ENCODE results near the gene MRTFA. TPM values are rescaled to one million over a fixed set of nuclear protein-coding genes. Genes with fewer than 3 reads are reported as not detected.
A peak's percentile ranks its signal among the peaks of the same experiment; 100 is the strongest.

The MRTFA gene
- total RNA-seq, 1 donor from 2014 or later, result 52.1 TPM

- DNase-seq (ENCODE audit: low read depth), result no peak
- no peak for TF ChIP-seq CTCF (conservative IDR thresholded peaks at IDR 0.05; ENCODE audit: low read depth, low read length)
- H3K4me3 ChIP-seq (ENCODE audit: low read depth, low read length), result no peak overlapping the region
Observed at GRCh38 chr22:40671369-40671768, 34.9 kb upstream of the MRTFA start.

GRCh38 chr22:40670058-40670457 is 33.5 kb upstream of the MRTFA start:
- DNase-seq (ENCODE audit: low read depth), result no peak
- no peak for TF ChIP-seq CTCF (conservative IDR thresholded peaks at IDR 0.05; ENCODE audit: low read depth, low read length)
- H3K4me3 ChIP-seq (ENCODE audit: low read depth, low read length), result no peak overlapping the region

GRCh38 chr22:40668611-40669411 is 32.3 kb upstream of the MRTFA start:
- peak; percentile 54 for DNase-seq (ENCODE audit: low read depth)
- TF ChIP-seq CTCF (conservative IDR thresholded peaks at IDR 0.05; ENCODE audit: low read depth, low read length), result no peak
- H3K4me3 ChIP-seq (ENCODE audit: low read depth, low read length), result no peak overlapping the region

GRCh38 chr22:40666151-40666848 is 29.8 kb upstream of the MRTFA start:
- no peak overlapping the region for H3K4me3 ChIP-seq (ENCODE audit: low read depth, low read length)
- DNase-seq (ENCODE audit: low read depth), result no peak
- TF ChIP-seq CTCF (conservative IDR thresholded peaks at IDR 0.05; ENCODE audit: low read depth, low read length), result no peak

- DNase-seq (ENCODE audit: low read depth), result no peak
- no peak for TF ChIP-seq CTCF (conservative IDR thresholded peaks at IDR 0.05; ENCODE audit: low read depth, low read length)
Observed at GRCh38 chr22:40665312-40665711, 28.8 kb upstream of the MRTFA start.

GRCh38 chr22:40661671-40662070 is 25.2 kb upstream of the MRTFA start:
- no peak for DNase-seq (ENCODE audit: low read depth)
- TF ChIP-seq CTCF (conservative IDR thresholded peaks at IDR 0.05; ENCODE audit: low read depth, low read length), result no peak
- no peak overlapping the region for H3K4me3 ChIP-seq (ENCODE audit: low read depth, low read length)

More at GRCh38 chr22:40665312-40665711, 28.8 kb upstream of the MRTFA start:
- no peak overlapping the region for H3K4me3 ChIP-seq (ENCODE audit: low read depth, low read length)
